HEK293T (cell line): ENCODE data around the gene XPNPEP3.

ENCODE experiments used
- CTCF ChIA-PET: fragments of 350-600 bp; formaldehyde crosslinking; extraction: SDS; loops from one replicate; lab custom pipeline; 2021; ENCODE audit warnings: antibody characterized with exemption, inconsistent platforms; lab: Yijun Ruan, JAX
- POLR2A ChIA-PET: fragments of 350-600 bp; formaldehyde crosslinking; extraction: SDS; loops from one replicate; lab custom pipeline; 2020; ENCODE audit warnings: antibody characterized with exemption, inconsistent platforms; lab: Yijun Ruan, JAX
- DNase-seq: peaks from one replicate; pipeline ENCODE4 v3.0.0; 2012; ENCODE audit warnings: mixed read lengths; ENCODE audit errors: extremely low spot score
- ARNT ChIP-seq: fragments of 450-650 bp; IDR thresholded peaks from 2 replicates; pipeline ENCODE4 v1.6.1; 2017; ENCODE audit warnings: mild to moderate bottlenecking
- BHLHE40 ChIP-seq: fragments of 450-650 bp; IDR thresholded peaks from 2 replicates; pipeline ENCODE4 v1.6.1; 2016; ENCODE audit warnings: mild to moderate bottlenecking, moderate library complexity, borderline replicate concordance
- CTBP1 ChIP-seq: fragments of 450-650 bp; IDR thresholded peaks from 2 replicates; pipeline ENCODE4 v1.6.1; 2016; ENCODE audit warnings: borderline replicate concordance
- ELF4 ChIP-seq: fragments of 450-650 bp; IDR thresholded peaks from 2 replicates; pipeline ENCODE4 v1.6.1; 2017; ENCODE audit warnings: antibody characterized with exemption
- FOXA1 ChIP-seq: fragments of 450-650 bp; IDR thresholded peaks from 2 replicates; pipeline ENCODE4 v1.6.1; 2016; ENCODE audit warnings: mild to moderate bottlenecking
- FOXK2 ChIP-seq: fragments of 450-650 bp; IDR thresholded peaks from 2 replicates; pipeline ENCODE4 v1.6.1; 2016; ENCODE audit warnings: mild to moderate bottlenecking
- FOXM1 ChIP-seq: fragments of 450-650 bp; IDR thresholded peaks from 2 replicates; pipeline ENCODE4 v1.6.1; 2017; ENCODE audit warnings: mild to moderate bottlenecking, borderline replicate concordance
- HDGF ChIP-seq: fragments of 450-650 bp; IDR thresholded peaks from 2 replicates; pipeline ENCODE4 v1.6.1; 2017; ENCODE audit warnings: antibody characterized with exemption, borderline replicate concordance
- L3MBTL2 ChIP-seq: fragments of 450-650 bp; conservative IDR thresholded peaks from 2 replicates; pipeline ENCODE4 v1.6.1; 2016; ENCODE audit warnings: mild to moderate bottlenecking
- LEF1 ChIP-seq: fragments of 450-650 bp; IDR thresholded peaks from 2 replicates; pipeline ENCODE4 v1.6.1; 2017; ENCODE audit warnings: mild to moderate bottlenecking, borderline replicate concordance
- NFRKB ChIP-seq: fragments of 450-650 bp; IDR thresholded peaks from 2 replicates; pipeline ENCODE4 v1.6.1; 2016; ENCODE audit warnings: mild to moderate bottlenecking, moderate library complexity
- SP1 ChIP-seq: fragments of 450-650 bp; IDR thresholded peaks from 2 replicates; pipeline ENCODE4 v1.6.1; 2017
- SUZ12 ChIP-seq: fragments of 450-650 bp; IDR thresholded peaks from 2 replicates; pipeline ENCODE4 v1.6.1; 2016; ENCODE audit warnings: mild to moderate bottlenecking
- TARDBP ChIP-seq: fragments of 450-650 bp; IDR thresholded peaks from 2 replicates; pipeline ENCODE4 v1.6.1; 2016
- ZNF384 ChIP-seq: fragments of 450-650 bp; IDR thresholded peaks from 2 replicates; pipeline ENCODE4 v1.6.1; 2016
- TF ChIP-seq, protein P1 (sequence below): fragments of 450-650 bp; IDR thresholded peaks from 2 replicates; pipeline ENCODE4 v1.6.1; 2016

Gene XPNPEP3

GRCh38 chr22:40889116-40889515 is 32.2 kb downstream of the XPNPEP3 start:
- ChIA-PET POLR2A (no interaction called here), CTCF (no interaction called here)
- TF ChIP-seq ZNF384 (no peak), HDGF (no peak), FOXK2 (no peak), NFRKB (no peak), FOXM1 (no peak), ELF4 (no peak), SUZ12 (no peak), L3MBTL2 (no peak)
- TF ChIP-seq, protein P1, sequence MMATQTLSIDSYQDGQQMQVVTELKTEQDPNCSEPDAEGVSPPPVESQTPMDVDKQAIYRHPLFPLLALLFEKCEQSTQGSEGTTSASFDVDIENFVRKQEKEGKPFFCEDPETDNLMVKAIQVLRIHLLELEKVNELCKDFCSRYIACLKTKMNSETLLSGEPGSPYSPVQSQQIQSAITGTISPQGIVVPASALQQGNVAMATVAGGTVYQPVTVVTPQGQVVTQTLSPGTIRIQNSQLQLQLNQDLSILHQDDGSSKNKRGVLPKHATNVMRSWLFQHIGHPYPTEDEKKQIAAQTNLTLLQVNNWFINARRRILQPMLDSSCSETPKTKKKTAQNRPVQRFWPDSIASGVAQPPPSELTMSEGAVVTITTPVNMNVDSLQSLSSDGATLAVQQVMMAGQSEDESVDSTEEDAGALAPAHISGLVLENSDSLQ: no peak
- no peak for DNase-seq

DNA sequence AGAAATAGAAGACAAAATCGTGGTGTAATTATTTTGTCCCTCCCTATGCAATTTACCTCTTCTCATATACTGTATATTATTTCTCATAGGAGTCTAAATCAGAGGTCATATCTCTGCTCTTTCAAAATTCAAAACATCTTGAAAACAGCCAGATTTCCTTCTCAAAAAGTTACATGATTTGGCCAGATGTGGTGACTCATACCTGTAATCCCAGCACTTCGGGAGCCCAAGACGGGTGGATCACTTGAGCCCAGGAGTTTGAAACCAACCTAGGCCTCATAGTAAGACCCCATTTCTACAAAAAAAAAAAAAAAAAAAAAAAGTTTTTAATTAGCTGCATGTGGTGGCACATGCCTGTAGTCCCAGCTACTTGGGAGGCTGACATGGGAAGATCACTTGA is 33.9 kb downstream of the XPNPEP3 start:
- ChIA-PET CTCF (no interaction called here), POLR2A (no interaction called here)
- no peak for DNase-seq
- no peak for TF ChIP-seq L3MBTL2
- TF ChIP-seq NFRKB: no peak
- no peak for TF ChIP-seq ARNT
- no peak for TF ChIP-seq TARDBP
- TF ChIP-seq, protein P1: no peak
- TF ChIP-seq SP1: no peak
- TF ChIP-seq FOXK2: no peak
- TF ChIP-seq BHLHE40: no peak
- no peak for TF ChIP-seq FOXM1
- no peak for TF ChIP-seq SUZ12
- TF ChIP-seq ELF4: no peak

DNA sequence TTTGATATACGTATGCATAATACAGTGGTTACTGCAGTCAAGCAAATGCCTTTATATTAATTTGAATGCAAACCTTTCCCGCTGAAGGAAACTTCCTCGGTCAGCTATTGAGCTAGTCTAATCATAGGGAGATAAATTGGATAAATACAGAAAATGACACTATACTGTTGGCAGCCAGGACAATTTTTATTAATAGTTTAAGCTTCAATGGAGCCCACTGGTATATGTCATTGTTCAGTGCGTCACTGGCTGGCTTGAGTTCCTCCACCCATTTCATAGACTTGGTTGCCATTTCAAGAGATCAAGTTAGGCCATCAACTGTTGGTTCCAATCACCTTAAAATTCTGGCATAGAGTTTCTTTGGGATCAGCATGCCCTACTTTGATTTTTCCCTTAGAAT is 37.5 kb downstream of the XPNPEP3 start:
- ChIA-PET CTCF (interaction anchor here (1.3 kb wide), 1 partner anchor 13 kb away, joined by 3 read pairs; no protein-coding TSS in a partner anchor), POLR2A (no interaction called here)
- no peak for TF ChIP-seq TARDBP
- no peak for TF ChIP-seq SP1
- TF ChIP-seq, protein P1: no peak
- no peak for TF ChIP-seq L3MBTL2
- TF ChIP-seq NFRKB: no peak
- no peak for TF ChIP-seq ELF4
- no peak for TF ChIP-seq ZNF384
- no peak for TF ChIP-seq FOXK2
- TF ChIP-seq BHLHE40: no peak
- no peak for TF ChIP-seq FOXA1
- TF ChIP-seq FOXM1: no peak
- no peak for TF ChIP-seq LEF1
- TF ChIP-seq ARNT: no peak
- TF ChIP-seq SUZ12: no peak
- no peak for TF ChIP-seq CTBP1
- no peak for DNase-seq

- TF ChIP-seq BHLHE40: no peak
- TF ChIP-seq, protein P1: no peak
- TF ChIP-seq ZNF384: peak; percentile 53
- DNase-seq: peak; percentile 53
- POLR2A ChIA-PET: interaction anchor here (0.6 to 1.2 kb wide), 5 partner anchors 42 to 263 kb away, joined by 3 to 6 read pairs (median 3); partner anchors contain the start of genes MRTFA and XPNPEP3
- CTCF ChIA-PET: interaction anchor here (0.6 to 1.5 kb wide), 13 partner anchors 9 to 463 kb away, joined by 3 to 7 read pairs (median 3); no protein-coding TSS in a partner anchor
Measured at GRCh38 chr22:40898850-40899357, 42.0 kb downstream of the XPNPEP3 start.

GRCh38 chr22:40904101-40904500 is 47.2 kb downstream of the XPNPEP3 start:
- ChIA-PET POLR2A (no interaction called here), CTCF (no interaction called here)
- TF ChIP-seq L3MBTL2: no peak
- TF ChIP-seq FOXM1: no peak
- TF ChIP-seq FOXK2: no peak
- TF ChIP-seq, protein P1: no peak
- no peak for TF ChIP-seq SUZ12
- no peak for TF ChIP-seq ZNF384
- DNase-seq: no peak

DNA sequence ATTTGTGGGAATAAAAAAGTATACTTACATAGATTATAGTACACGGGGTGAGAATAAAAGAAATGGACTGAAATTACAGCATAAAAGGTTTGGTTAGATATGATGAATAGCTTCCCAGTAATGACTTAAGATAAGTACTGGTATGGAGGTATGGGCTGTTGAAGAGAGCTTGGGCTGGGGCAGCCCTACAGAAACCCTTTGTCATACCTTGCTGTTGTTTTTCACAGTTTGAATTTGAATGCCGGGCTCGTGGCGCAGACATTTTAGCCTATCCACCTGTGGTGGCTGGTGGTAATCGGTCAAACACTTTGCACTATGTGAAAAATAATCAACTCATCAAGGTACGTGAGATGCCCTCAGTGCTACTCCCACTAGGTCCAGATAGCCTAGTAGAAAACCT is 51.9 kb downstream of the XPNPEP3 start:
- DNase-seq: no peak
- CTCF ChIA-PET: interaction anchor here (1.1 to 1.6 kb wide), 2 partner anchors 14 to 226 kb away, joined by 3 to 5 read pairs; no protein-coding TSS in a partner anchor
- POLR2A ChIA-PET: no interaction called here
- TF ChIP-seq CTBP1 (no peak), FOXA1 (no peak), L3MBTL2 (no peak), LEF1 (no peak), BHLHE40 (no peak), ZNF384 (no peak), TARDBP (no peak), NFRKB (no peak)
